ENCODE results near the gene FRMD6. TPM values are rescaled to one million over a fixed set of nuclear protein-coding genes. Genes with fewer than 3 reads are reported as not detected.

The FRMD6 gene
- total RNA-seq, 1 donor from 2014 or later: 24.4 TPM

- Histone ChIP-seq H4K20me1 (ENCODE audit: low read depth) (no peaks in the 10 kb centered on the region), H3K36me3 (no peaks in the 10 kb centered on the region), H3K9ac (no peak overlapping the region), H3F3A (ENCODE audit: low read depth) (no peaks in the 10 kb centered on the region), H3K4me2 (no peak overlapping the region), H2AFZ (replicated peaks) (no peak overlapping the region), H3K27me3 (no peaks in the 10 kb centered on the region), H3K4me3 (no peak overlapping the region), H3K9me3 (ENCODE audit: low read depth) (no peaks in the 10 kb centered on the region), H3K4me1 (no peaks in the 10 kb centered on the region), H3K79me2 (ENCODE audit: low read depth) (no peaks in the 10 kb centered on the region), H3K27ac (no peak overlapping the region)
- no peak for TF ChIP-seq EZH2phosphoT487 (IDR thresholded peaks at IDR 0.05)
- TF ChIP-seq CTCF (IDR thresholded peaks at IDR 0.05): no peak
- no peak for TF ChIP-seq EZH2 (IDR thresholded peaks at IDR 0.05)
- Mint-ChIP-seq H3K4me1 (no peaks in the 10 kb centered on the region), H3K4me3 (no peak overlapping the region), H3K36me3 (peaks cover 39% of the 10 kb centered on the region), H3K9me3 (no peaks in the 10 kb centered on the region), H3K27ac (no peak overlapping the region), H3K27me3 (ENCODE audit: insufficient read depth, low read depth) (no peaks in the 10 kb centered on the region)
- DNase-seq (ENCODE audit: low spot score): no peak
These were observed 73.4 kb downstream of the FRMD6 start for GRCh38 chr14:51725061-51725460.

- no peak for TF ChIP-seq EZH2 (IDR thresholded peaks at IDR 0.05)
- no peak for TF ChIP-seq CTCF (IDR thresholded peaks at IDR 0.05)
- TF ChIP-seq EZH2phosphoT487 (IDR thresholded peaks at IDR 0.05): no peak
- Histone ChIP-seq H3K9me3 (ENCODE audit: low read depth) (no peaks in the 10 kb centered on the region), H3F3A (ENCODE audit: low read depth) (no peaks in the 10 kb centered on the region), H3K27ac (no peak overlapping the region), H4K20me1 (ENCODE audit: low read depth) (no peaks in the 10 kb centered on the region), H3K4me1 (no peaks in the 10 kb centered on the region), H3K36me3 (no peaks in the 10 kb centered on the region), H3K4me3 (no peak overlapping the region), H2AFZ (replicated peaks) (no peak overlapping the region), H3K79me2 (ENCODE audit: low read depth) (no peaks in the 10 kb centered on the region), H3K9ac (no peak overlapping the region), H3K4me2 (no peak overlapping the region), H3K27me3 (no peaks in the 10 kb centered on the region)
- no peaks in the 10 kb centered on the region for H3K27me3 Mint-ChIP-seq (ENCODE audit: insufficient read depth, low read depth)
- DNase-seq (ENCODE audit: low spot score): no peak
- H3K4me3 Mint-ChIP-seq: no peak overlapping the region
- peaks cover 31% of the 10 kb centered on the region for H3K36me3 Mint-ChIP-seq
- no peaks in the 10 kb centered on the region for H3K9me3 Mint-ChIP-seq
- no peaks in the 10 kb centered on the region for H3K4me1 Mint-ChIP-seq
- no peak overlapping the region for H3K27ac Mint-ChIP-seq
These were observed 74.6 kb downstream of the FRMD6 start for GRCh38 chr14:51726166-51726899.

GRCh38 chr14:51727526-51727925 is 75.8 kb downstream of the FRMD6 start:
- no peaks in the 10 kb centered on the region for H3K4me1 Mint-ChIP-seq
- H3K36me3 Mint-ChIP-seq: peaks cover 23% of the 10 kb centered on the region
- H3K4me2 ChIP-seq: no peak overlapping the region
- no peak overlapping the region for H3K27ac ChIP-seq
- no peak overlapping the region for H3K9ac ChIP-seq
- peaks cover 2% of the 10 kb centered on the region for H3K27me3 Mint-ChIP-seq (ENCODE audit: insufficient read depth, low read depth)
- no peak overlapping the region for H3K4me3 ChIP-seq
- no peak for DNase-seq (ENCODE audit: low spot score)
- no peak overlapping the region for H3K4me3 Mint-ChIP-seq
- no peaks in the 10 kb centered on the region for H4K20me1 ChIP-seq (ENCODE audit: low read depth)
- no peaks in the 10 kb centered on the region for H3K9me3 ChIP-seq (ENCODE audit: low read depth)
- no peak for TF ChIP-seq EZH2 (IDR thresholded peaks at IDR 0.05)
- TF ChIP-seq CTCF (IDR thresholded peaks at IDR 0.05): no peak
- no peak for TF ChIP-seq EZH2phosphoT487 (IDR thresholded peaks at IDR 0.05)
- H3F3A ChIP-seq (ENCODE audit: low read depth): no peaks in the 10 kb centered on the region
- H3K27me3 ChIP-seq: no peaks in the 10 kb centered on the region
- H3K4me1 ChIP-seq: no peaks in the 10 kb centered on the region
- no peak overlapping the region for H2AFZ ChIP-seq (replicated peaks)
- no peaks in the 10 kb centered on the region for H3K36me3 ChIP-seq
- no peaks in the 10 kb centered on the region for H3K9me3 Mint-ChIP-seq
- no peaks in the 10 kb centered on the region for H3K79me2 ChIP-seq (ENCODE audit: low read depth)
- H3K27ac Mint-ChIP-seq: no peak overlapping the region

All from neural progenitor cell (in vitro differentiated cells).